Transverse colon (tissue), 4 donors: Measurements from ENCODE around the gene PLAU.

ENCODE experiments used
- CTCF ChIP-seq, 5 experiments: fragments of 200-600 bp in 3 of 5; fragments of 450-650 bp in 2 of 5; sonication (generic) in 3 of 5; IDR thresholded peaks; 1 replicate in 2 of 5; 2 replicates in 3 of 5; pipeline ENCODE4 v1.5.1; 2016 to 2017; ENCODE audit warnings: antibody characterized with exemption in 5 of 5, inconsistent platforms in 3 of 5, mild to moderate bottlenecking in 2 of 5, moderate library complexity in 1 of 5
- POLR2A ChIP-seq: fragments of 450-650 bp; IDR thresholded peaks from one replicate; pipeline ENCODE4 v1.6.1; 2016; ENCODE audit warnings: antibody characterized with exemption, mild to moderate bottlenecking, moderate library complexity
- POLR2AphosphoS5 ChIP-seq, 3 donors: sonication (generic); formaldehyde crosslinking; IDR thresholded peaks; one replicate each; pipeline ENCODE4 v1.6.1; 2016; ENCODE audit warnings: antibody characterized with exemption in 3 of 3

GRCh38 chr10:73962386-73962785 is 51.5 kb downstream of the PLAU start:
- TF ChIP-seq CTCF (IDR thresholded peaks at IDR 0.05) (no peak), POLR2AphosphoS5 (IDR thresholded peaks at IDR 0.05) (no peak), POLR2A (no peak)
